ENCODE results near the gene LRRFIP1.
A peak's percentile ranks its signal among the peaks of the same experiment; 100 is the strongest.
"Not testable (repeated sequence)": the region's sequence is repeated elsewhere in the genome, so short reads cannot be mapped to it uniquely, and the experiment has no call there.

Gene LRRFIP1

DNA sequence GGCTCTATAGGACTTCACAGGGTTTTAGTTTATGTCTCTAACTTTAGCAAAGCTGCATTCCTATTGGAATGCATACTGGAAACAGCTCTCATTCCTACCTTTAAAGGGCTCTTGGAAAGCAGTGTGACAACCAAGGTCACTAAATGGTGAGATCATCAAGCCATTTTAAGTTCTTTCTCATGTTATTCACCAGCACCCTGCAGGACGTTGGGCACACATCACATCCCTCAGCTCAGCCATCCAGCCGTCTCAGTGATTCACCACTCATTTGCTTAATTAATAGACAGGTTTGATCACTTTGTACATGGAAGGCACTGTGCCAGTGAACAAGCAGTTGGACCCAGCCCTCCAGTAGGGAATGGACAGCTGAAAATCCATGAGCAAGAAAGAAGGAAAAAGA lies 139.0 kb downstream of the LRRFIP1 start:
- no peak for DNase-seq (ENCODE audit: low spot score)

DNA sequence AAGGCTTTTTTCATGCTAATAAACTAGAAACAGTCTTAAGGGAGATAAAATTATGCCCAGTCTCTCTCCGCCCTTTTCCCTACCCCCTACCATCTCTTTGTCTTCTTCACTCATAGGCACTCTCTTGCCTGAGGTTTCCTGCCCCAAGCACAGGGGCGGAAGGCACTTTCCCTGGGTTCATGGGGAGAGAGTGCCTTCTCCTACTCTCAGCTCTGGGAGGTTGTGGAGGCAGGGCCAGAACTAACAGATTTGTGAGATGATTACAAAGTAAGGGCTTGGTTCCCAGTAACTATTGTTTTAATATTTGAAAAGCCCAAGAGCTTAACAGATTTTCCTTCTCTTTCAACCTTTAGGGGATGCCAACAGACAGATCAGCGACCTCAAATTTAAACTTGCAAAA lies 145.1 kb downstream of the LRRFIP1 start:
- no peak for DNase-seq (ENCODE audit: low spot score)

DNA sequence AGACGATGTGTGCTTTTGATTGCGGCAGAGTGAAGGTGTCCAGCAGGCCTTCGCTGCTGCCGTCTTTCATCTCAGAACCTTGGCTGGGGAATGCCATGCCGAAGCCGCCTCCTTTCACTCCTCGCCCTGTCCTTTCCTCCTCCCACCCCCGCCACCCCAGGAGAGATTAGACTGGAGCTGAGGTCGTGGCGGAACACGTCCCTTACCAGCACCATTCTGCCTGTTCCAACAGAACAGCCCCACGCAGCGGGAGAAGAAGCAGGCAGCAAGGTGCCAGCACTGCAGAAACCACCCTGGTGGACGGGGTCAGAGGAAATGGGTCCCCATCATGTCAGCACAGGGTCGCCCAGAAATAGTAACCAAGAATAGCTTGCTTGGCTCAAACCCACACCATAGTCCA lies 146.4 kb downstream of the LRRFIP1 start:
- DNase-seq (ENCODE audit: low spot score) = no peak

DNA sequence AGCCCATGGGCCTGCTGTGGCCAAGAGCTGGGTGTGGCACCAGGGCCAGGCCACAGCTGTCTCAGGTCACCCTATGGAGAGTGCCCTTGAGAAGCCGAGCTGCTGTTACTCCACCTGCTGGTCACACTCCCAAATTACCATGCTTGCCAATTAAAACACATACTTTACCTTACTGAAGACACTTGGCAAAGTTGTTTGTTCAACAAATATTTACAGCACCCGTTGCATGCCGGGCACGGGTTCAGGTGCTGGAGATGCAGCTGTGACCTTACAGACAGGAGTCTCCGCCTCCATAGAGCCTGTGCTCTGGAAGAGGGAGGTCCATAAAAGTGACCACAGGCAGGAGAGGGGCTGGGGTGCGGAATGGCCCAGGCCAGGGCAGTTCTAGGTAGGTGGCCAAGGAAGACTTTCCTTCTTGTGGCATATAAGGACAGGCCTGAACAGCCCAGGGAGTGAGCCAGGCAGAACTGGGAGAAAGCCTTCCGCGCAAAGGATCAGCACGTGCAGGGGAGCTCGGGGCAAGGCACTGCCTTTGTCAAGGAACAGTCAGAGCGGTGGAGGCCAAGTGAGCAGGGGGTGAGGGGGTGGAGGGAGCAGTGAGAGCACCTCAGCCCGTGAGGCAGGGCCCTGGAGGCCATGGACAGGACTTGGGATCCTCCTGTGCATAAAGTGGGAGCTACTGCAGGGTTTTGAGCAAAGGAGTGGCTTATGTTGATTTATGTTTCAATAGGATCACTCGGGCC lies 147.6 kb downstream of the LRRFIP1 start:
- peak; percentile 54 for DNase-seq (ENCODE audit: low spot score)

DNA sequence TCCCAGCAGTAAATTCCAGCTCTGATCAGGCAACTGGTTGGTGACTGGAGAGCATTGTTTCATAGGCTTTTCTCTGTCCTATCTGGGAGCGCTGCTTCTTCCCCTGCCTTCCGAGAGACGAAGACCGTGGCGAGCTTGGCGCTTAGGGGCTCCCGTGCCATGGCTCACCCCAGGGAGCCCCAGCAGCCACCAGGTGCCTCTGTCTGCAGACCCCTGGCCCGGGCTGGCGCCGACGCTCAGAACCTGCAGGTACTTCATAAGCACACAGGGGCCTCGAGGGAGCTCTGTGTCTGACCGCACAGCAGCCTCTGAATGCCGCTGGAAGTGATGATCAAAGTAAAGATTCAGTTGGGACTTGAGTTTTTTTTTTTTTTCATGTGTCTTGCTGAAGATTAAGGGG lies 152.1 kb downstream of the LRRFIP1 start:
- no peak for DNase-seq (ENCODE audit: low spot score)

DNA sequence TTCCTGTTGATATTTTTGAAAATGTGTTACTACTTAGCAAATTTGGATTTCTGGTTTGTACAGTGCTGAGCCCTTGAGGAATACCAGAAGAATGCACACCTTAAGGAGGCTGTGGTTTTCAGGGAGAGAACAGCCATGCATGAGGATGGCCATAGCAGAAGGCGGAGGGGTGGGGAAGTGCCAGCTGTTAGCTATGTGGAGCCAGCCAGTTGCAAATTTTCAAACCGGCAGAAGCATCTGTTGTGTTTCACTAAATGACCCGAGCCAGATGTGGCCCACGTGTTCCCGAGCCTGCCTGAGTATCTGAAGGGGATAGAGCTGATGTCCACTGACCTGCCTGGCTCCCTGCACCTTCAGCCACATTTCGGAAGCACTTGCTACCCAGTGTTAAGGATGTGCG lies 154.8 kb downstream of the LRRFIP1 start:
- DNase-seq (ENCODE audit: low spot score) = no peak

DNA sequence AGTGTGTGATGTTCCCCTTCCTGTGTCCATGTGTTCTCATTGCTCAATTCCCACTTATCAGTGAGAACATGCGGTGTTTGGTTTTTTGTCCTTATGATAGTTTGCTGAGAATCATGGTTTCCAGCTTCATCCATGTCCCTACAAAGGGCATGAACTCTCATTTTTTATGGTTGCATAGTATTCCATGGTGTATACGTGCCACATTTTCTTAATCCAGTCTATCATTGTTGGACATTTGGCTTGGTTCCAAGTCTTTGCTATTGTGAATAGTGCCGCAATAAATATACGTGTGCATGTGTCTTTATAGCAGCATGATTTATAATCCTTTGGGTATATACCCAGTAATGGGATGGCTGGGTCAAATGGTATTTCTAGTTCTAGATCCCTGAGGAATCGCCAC lies 156.3 kb downstream of the LRRFIP1 start:
- DNase-seq (ENCODE audit: low spot score) = not testable (repeated sequence)

DNA sequence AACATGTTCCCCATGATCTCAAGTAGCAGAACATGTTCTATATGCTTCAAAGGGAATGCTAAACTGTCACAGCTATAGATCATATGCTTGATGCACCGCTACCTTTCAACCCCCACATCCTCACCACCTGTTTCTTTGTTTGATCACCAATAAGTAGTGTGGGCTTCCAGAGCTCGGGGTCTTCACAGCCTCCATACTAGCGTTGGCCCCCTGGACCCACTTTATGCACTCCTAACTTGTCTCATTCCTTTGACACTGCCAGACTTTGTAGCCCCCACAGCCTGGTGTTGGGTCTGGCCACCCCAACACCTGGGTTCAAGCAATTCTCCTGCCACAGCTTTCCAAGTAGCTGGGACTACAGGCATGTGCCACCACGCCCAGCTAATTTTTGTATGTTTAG lies 159.5 kb downstream of the LRRFIP1 start:
- no peak for DNase-seq (ENCODE audit: low spot score)

DNA sequence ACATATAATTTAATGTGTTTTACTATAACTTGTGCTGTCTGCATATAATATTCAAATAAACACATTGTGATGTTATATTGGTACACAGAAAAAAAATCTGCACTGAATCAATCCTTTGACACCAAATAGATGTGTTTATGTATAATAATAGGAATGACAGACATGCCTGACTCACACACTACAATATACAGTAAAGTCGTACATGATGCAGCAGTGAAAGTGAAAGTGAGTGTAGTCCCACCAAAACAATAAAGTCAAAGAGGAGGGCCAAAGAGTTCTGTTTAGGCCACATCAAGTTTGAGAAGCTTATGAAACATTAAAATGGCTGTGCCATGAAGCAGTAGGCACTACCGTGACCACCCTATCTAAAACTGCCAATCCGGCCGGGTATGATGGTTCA lies 163.0 kb downstream of the LRRFIP1 start:
- DNase-seq (ENCODE audit: low spot score) = no peak

DNA sequence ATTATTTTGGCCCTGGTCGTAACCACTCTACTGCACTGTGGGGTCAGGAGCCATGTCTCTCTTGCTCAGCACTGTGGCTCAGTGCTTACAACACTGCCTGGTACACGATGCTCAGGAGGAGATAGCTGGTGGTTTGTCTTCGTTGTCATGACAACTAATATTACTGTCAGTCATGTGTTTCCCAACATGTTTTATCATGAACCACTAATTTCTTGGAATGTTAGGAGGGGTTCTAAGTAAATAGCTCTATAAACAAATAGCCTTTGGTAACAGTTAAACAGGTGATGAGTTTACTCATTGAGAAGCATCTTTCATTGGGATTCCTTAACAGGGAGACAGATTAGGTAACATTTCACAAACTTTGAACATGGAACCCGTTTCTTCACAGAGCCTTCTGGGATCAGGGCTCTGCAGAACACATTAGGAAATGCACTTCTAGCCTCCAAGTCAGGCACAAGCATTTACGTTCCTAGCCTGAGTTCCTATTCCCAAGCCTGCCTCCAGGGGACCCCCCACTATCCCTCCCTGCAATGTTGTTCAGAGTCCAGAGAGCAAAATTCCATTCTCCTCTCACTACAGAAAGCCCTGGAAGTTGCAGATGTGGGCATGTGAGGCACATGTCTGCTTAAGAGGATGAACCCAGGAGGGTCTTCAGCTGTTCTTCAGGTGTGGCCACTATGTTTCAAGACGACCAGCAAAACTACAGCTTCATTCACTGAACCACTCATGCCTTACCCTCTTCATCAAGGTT lies 164.8 kb downstream of the LRRFIP1 start:
- DNase-seq (ENCODE audit: low spot score) = no peak

DNA sequence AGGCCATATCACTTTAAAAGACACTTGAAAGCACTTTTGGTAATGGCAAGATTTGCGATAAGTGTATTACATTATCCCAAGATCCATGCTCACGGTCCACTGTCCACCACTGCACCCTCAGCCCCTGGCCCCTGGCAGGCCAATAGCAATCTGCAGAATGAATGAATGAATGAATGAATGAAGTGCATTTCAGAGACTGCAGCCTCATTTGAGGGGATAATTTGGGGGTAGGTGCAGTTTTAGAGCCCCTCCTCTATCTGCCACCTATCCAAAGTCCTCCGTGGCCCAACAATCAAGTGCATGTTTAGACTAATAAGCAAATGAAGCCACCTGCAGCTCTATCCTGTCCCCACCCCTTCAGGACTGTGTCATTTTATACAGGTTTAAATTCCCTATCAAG lies 169.9 kb downstream of the LRRFIP1 start:
- no peak for DNase-seq (ENCODE audit: low spot score)

DNA sequence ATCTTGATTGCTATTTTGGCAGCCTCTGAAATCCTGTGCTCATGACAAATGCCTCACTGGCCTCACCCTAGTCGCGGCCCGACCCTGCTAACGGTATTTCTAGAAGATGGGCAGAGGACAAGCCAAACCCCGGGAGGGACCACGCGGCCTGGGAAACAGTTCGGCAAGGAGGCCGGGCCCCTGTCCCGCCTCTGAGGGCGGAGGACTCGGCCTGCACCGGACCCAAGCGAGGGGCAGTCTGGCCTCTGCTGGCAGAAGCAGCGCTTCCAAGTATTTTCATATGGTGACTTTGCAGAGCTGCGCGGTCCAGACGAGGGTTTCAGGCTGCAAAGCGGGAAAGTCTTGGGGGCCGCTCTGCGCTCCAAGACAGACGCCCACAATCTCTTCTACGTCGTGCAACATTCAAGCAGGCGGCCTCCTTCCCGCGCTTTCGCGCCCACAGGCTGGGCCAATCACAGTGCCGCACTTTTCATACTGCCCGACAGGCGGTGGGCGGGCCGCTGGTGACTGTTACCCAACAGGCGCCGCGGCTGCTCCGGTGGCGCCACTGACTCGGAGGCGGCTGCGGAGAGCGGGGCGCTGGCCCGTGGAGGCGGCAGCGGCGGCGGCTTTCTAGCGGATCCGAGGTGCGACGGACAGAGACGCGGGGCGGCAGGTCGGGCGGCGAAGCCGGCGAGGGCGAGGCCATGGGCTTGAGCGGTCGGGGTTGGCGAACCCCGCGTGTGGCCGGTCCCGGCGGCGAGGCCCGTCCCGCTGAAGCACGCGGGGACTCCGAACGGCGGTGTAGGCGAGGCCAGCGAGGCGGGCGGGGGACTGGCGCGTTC lies 171.1 kb downstream of the LRRFIP1 start, which contains the start of gene RBM44:
Gene RBM44, plus strand, starts transcription at position 544 of the 824 bp plus-strand sequence. CDS start 14,831 bp downstream, outside the sequence.
- no peak for DNase-seq (ENCODE audit: low spot score)

DNA sequence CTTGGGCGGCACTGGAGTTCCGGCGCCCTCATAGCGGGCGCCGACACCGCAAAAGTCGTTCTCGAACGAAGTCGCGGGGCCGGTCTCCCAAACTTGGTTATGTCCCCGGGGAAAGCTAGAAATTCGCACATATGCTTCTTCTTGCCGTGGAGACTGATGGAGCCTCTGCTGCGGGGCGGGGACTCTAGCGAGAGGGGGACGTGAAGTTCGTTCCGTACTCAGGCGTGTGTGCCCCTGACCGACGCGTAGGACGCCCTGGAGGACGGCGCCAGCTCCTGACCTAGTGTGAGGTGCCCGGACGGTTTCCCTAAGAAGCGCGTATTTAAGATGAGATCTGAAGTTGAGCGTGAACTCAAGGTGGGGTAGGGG lies 171.7 kb downstream of the LRRFIP1 start:
- DNase-seq (ENCODE audit: low spot score) = no peak

DNA sequence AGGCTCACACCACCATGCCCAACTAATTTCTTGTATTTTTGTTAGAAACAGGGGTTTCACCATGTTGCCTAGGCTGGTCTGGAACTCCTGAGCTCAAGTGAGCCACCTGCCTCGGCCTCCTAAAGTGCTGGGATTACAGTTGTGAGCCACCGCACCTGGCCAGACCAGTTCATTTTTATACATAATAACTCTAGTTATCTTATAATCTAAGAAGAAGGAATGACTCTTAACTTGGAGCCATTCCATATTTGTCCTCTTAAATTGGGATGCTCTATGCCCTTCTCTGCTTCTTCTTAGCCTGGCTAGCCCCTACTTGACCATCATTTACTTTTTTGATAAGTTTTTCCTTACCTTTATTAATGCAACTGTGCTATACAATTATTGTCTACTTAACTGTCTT lies 174.1 kb downstream of the LRRFIP1 start:
- DNase-seq (ENCODE audit: low spot score) = no peak

DNA sequence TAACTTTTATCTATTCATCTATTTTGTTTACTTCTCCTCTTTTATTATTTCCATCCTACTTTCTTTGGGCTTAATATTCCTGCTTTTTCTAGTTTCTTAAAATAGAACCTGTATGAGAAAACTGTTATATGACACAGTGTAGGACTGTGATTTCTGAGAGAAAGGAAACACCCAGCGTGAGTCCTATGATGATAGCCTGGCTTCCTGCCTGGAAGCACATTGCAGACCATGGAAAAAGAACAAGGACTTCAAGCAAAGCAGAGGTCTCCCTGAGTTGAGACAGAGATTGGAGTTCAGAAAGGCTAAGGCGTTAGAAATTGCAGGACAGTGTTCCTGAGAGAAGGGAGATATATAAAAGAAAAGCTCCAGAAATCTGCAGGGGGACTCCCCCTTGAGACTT lies 178.9 kb downstream of the LRRFIP1 start:
- no peak for DNase-seq (ENCODE audit: low spot score)

DNA sequence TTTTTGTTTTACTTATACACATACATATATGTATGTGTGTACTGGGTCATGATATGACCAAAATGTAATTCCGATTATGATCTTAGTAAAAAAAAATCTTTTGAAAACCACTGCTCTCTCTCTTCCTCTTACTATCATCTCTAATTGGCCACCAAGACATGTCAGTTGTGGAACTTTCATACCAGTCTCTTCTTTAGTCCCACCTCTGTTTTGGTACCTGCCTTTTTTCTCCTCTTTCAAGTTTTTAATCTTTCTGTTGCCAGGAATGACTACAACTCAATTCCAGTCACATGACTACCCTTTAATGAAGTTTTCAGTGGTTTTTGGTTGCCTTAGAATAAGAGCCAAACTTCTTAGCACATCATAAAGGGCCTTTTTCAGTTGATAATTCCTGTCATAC lies 188.2 kb downstream of the LRRFIP1 start:
- no peak for DNase-seq (ENCODE audit: low spot score)

DNA sequence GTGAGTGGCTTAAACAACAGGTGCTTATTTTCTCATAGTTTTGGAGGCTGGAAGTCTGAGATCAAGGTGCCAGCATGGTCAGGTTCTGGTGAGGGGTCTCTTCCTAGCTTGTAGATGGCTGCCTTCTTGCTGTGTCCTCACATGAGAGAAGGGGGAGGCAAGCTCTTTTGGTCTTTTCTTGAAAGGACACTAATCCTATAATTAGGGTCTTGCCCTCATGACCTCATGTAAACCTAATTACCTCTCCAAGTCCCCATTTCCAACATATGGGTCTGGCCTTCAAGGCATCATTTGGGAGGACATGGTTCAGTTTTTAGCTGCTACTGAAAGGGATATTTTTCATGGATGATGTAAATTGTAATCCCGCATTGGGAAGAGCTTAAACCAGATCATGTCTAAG lies 189.1 kb downstream of the LRRFIP1 start:
- DNase-seq (ENCODE audit: low spot score) = no peak

DNA sequence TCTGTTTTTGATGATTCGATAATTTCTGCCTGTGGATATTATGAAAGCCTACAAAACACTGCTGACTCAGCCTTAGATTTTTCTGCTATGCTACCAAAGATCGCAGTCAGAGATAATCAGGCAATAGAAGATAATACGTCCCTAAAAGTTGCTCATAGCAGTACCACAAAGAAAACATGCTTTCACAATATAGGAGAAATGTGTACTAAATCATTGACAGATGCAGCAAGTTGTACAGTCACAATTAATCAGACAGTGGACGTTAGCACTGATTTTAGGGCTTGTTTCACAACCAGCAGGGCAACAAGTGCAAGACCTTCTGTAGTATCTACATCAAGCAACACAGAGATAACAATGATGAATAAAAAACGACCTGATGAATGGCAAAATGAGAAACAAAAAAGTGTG lies 190.7 kb downstream of the LRRFIP1 start:
- no peak for DNase-seq (ENCODE audit: low spot score)

DNA sequence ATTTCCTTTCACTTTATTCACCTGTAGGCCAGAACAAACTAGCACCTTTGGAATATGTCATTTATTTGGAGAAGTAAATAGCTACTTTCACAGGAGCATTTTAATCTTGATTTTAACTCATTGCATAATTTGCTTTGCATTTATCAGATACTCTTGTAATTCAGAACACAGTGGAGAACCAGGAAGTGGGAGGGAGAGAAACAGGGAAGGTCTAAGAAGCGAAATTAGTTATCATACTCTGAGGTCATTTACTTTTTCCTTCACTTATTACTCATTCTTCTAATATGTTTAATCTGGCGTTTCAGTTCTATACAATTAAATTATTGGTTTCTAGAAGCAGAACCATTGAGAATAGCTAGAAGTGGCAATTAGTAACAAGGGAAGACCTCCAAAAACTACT lies 191.8 kb downstream of the LRRFIP1 start:
- no peak for DNase-seq (ENCODE audit: low spot score)

DNA sequence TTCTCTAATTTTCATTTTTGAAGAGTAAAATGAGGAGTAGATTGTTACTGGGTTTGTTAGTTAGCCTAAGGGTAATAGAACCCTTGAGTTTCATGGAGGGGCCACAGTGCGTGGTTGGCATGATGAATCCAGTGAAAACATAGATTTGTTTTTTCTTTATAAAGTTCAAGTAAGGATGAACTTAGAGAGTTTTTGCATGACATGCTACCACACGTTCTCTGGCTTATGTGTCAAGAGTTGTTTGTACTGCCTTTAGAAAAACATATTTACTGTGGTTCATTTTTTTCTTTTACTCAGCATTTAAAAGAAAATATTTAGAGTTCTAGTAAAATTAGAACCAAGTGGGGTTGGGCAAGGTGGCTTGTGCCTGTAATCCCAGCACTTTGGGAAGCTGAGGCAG lies 193.0 kb downstream of the LRRFIP1 start:
- no peak for DNase-seq (ENCODE audit: low spot score)

DNA sequence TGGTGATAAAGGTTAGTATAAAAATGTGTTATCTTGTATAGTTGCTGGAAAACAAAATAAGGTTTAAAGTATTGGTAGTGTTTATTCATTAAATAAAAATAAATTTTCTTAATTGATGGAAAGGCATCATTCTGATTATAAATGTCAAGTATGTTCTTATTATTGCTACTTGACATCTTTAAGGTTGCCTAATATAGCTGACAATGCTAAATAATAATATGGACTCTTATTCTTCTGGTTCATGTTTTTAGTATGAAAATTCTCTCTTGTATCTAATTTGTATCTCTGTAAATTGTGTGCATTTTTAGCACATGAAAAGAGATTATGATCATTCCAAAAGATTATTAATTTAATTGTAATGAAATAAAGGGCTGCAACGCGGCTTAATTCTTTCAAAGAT lies 196.2 kb downstream of the LRRFIP1 start:
- DNase-seq (ENCODE audit: low spot score) = no peak

DNA sequence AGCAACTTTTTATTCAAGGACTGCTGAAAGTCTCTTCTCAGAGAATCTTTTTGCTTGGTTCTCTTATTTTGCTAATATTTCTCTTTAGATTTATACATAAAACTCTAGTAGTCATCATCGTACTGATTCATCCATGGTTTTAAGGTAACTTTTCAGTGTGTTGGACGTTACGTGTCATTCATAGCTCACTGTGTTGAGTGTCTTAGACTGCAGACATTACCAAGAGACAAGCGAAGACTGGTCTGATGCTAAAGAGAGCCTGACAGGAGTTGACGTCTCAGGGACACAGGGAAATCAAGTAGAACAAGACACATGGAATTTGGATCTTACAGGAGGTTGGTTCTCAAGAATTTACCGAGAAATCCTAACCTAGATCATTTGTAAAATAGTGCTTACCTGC lies 196.7 kb downstream of the LRRFIP1 start:
- DNase-seq (ENCODE audit: low spot score) = no peak

All from SK-N-DZ (cell line).